Panc1 (cell line): Measurements from ENCODE around the gene PRKG1. TPM values are rescaled to one million over a fixed set of nuclear protein-coding genes. Genes with fewer than 3 reads are reported as not detected.

Experiments
- ATAC-seq: fragments of 200-7000 bp; cut with Tn5 transposase; 2 replicates; pipeline ENCODE4 v1.9.1; 2020; ENCODE audit warnings: mild to moderate bottlenecking, moderate library complexity
- BruUV-seq: library from RNA; stranded (reverse); fragments of 400-500 nt; replicated peaks from 2 replicates; lab custom pipeline; 2021; lab: Mats Ljungman, UMichigan
- CTCF ChIA-PET: fragments of 300-600 bp; sonication (Branson Sonifier 250); formaldehyde crosslinking; loops from one replicate; lab custom pipeline; 2022; ENCODE audit warnings: antibody characterized with exemption; lab: Charles Lee
- POLR2A ChIA-PET: fragments of 300-600 bp; sonication (Branson Sonifier 250); formaldehyde crosslinking; loops from one replicate; lab custom pipeline; 2022; ENCODE audit warnings: antibody characterized with exemption; lab: Charles Lee
- DNase-seq: peaks from one replicate; pipeline ENCODE4 v3.0.0-alpha.2; 2010; ENCODE audit warnings: low read depth, low spot score
- H3K27ac ChIP-seq: 2 replicates; pipeline ENCODE4 v1.5.1; 2011; ENCODE audit warnings: mild to moderate bottlenecking, low read length, inconsistent platforms
- H3K27me3 ChIP-seq: fragments of 200-500 bp; sonication (Bioruptor generic); 2 replicates; pipeline ENCODE4 v1.6.0; 2014; ENCODE audit warnings: low read length, inconsistent platforms; ENCODE audit not compliant: control insufficient read depth, insufficient read depth
- H3K36me3 ChIP-seq: fragments of 200-500 bp; sonication (Bioruptor generic); 2 replicates; pipeline ENCODE4 v1.5.1; 2014; ENCODE audit warnings: inconsistent platforms, mild to moderate bottlenecking, low read length, moderate library complexity; ENCODE audit not compliant: control insufficient read depth, insufficient read depth
- H3K4me1 ChIP-seq: 2 replicates; pipeline ENCODE4 v1.5.1; 2011; ENCODE audit warnings: inconsistent platforms, mild to moderate bottlenecking, low read length, moderate library complexity; ENCODE audit not compliant: control insufficient read depth, insufficient read depth
- H3K4me3 ChIP-seq, 2 experiments: 2 replicates each; pipeline ENCODE4 v1.5.1; 2011 to 2012; ENCODE audit warnings: low read depth in 2 of 2, low read length in 2 of 2, mild to moderate bottlenecking in 2 of 2, inconsistent platforms in 1 of 2, moderate library complexity in 1 of 2
- H3K9me3 ChIP-seq: fragments of 200-500 bp; sonication (Bioruptor generic); 2 replicates; pipeline ENCODE4 v1.5.1; 2014; ENCODE audit warnings: low read depth, mild to moderate bottlenecking, inconsistent platforms, low read length, moderate library complexity; ENCODE audit not compliant: control insufficient read depth, insufficient read depth
- POLR2AphosphoS5 ChIP-seq: IDR thresholded peaks from 2 replicates; pipeline ENCODE4 v1.6.1; 2012; ENCODE audit warnings: mild to moderate bottlenecking, low read depth, low read length, moderate library complexity
- SIN3A ChIP-seq: IDR thresholded peaks from 2 replicates; pipeline ENCODE4 v1.6.1; 2012; ENCODE audit warnings: low read depth, mild to moderate bottlenecking, low read length, moderate library complexity, borderline replicate concordance; ENCODE audit not compliant: insufficient read depth
- TCF7L2 ChIP-seq: IDR thresholded peaks from 2 replicates; pipeline ENCODE4 v1.6.1; 2011; ENCODE audit warnings: mild to moderate bottlenecking, low read depth, low read length, inconsistent platforms
- in situ Hi-C: cut with HindIII; loops from 2 replicates; pipeline ENCODE4 v1.10.0; 2016; ENCODE audit warnings: low sequenced_read_pairs, low pct_unique_long_range_greater_than_20kb
- intact Hi-C: fragments of 100-400 bp; cut with micrococcal nuclease; formaldehyde crosslinking; loops from one replicate; pipeline ENCODE4 v1.10.0; 2022; ENCODE audit not compliant: unreplicated experiment
- total RNA-seq: library from RNA; stranded (reverse); gene quantifications from one replicate; pipeline ENCODE4 v1.2.1, GENCODE V29; 2021; ENCODE audit not compliant: unreplicated experiment
- TF ChIP-seq, protein P1 (sequence below), 2 experiments: IDR thresholded peaks; 2 replicates each; pipeline ENCODE4 v1.6.1; 2011 to 2012; ENCODE audit warnings: low read depth in 2 of 2, control low read depth in 1 of 2, low read length in 1 of 2, mild to moderate bottlenecking in 1 of 2, moderate library complexity in 1 of 2; ENCODE audit not compliant: insufficient read depth in 1 of 2
- TF ChIP-seq, protein P2 (sequence below): fragments of 450-650 bp; IDR thresholded peaks from 2 replicates; pipeline ENCODE4 v1.5.1; 2017; ENCODE audit warnings: mild to moderate bottlenecking

Gene PRKG1
- total RNA-seq, 1 experiment from 2014 or later = 0.92 TPM

DNA sequence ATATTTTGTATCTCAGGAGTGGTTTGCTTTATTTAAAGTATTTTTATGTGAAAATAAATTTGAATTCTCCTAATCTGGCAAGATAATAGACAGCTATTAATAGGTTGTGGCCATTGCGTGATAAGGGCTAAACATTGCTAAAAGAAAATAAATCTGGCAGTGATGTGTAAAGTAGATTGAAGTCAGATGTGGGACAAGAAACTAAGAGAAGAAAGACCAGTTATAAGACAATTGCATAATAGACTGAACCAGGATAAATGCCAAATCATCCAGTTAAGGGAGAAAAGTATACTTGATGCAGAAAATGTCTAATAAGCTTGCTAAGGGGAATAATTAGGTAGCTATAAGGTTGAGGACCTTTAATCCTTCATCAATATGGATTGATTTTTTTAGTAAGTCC, 822.6 kb downstream of the PRKG1 start:
- Histone ChIP-seq H3K4me3 (no peak overlapping the region), H3K36me3 (no peaks in the 10 kb centered on the region), H3K4me1 (no peaks in the 10 kb centered on the region), H3K9me3 (no peaks in the 10 kb centered on the region), H3K27me3 (no peaks in the 10 kb centered on the region), H3K27ac (no peak overlapping the region)
- intact Hi-C loops (no loop called here), in situ Hi-C loops (no loop called here)
- BruUV-seq = no TSS peak
- ChIA-PET CTCF (no interaction called here), POLR2A (no interaction called here)
- no peak for TF ChIP-seq TCF7L2
- TF ChIP-seq, protein P1, sequence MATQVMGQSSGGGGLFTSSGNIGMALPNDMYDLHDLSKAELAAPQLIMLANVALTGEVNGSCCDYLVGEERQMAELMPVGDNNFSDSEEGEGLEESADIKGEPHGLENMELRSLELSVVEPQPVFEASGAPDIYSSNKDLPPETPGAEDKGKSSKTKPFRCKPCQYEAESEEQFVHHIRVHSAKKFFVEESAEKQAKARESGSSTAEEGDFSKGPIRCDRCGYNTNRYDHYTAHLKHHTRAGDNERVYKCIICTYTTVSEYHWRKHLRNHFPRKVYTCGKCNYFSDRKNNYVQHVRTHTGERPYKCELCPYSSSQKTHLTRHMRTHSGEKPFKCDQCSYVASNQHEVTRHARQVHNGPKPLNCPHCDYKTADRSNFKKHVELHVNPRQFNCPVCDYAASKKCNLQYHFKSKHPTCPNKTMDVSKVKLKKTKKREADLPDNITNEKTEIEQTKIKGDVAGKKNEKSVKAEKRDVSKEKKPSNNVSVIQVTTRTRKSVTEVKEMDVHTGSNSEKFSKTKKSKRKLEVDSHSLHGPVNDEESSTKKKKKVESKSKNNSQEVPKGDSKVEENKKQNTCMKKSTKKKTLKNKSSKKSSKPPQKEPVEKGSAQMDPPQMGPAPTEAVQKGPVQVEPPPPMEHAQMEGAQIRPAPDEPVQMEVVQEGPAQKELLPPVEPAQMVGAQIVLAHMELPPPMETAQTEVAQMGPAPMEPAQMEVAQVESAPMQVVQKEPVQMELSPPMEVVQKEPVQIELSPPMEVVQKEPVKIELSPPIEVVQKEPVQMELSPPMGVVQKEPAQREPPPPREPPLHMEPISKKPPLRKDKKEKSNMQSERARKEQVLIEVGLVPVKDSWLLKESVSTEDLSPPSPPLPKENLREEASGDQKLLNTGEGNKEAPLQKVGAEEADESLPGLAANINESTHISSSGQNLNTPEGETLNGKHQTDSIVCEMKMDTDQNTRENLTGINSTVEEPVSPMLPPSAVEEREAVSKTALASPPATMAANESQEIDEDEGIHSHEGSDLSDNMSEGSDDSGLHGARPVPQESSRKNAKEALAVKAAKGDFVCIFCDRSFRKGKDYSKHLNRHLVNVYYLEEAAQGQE (IDR thresholded peaks at IDR 0.05; ENCODE audit: insufficient read depth in 1 of 2, low read depth in 2 of 2, low read length in 1 of 2) = no peak
- TF ChIP-seq, protein P2, sequence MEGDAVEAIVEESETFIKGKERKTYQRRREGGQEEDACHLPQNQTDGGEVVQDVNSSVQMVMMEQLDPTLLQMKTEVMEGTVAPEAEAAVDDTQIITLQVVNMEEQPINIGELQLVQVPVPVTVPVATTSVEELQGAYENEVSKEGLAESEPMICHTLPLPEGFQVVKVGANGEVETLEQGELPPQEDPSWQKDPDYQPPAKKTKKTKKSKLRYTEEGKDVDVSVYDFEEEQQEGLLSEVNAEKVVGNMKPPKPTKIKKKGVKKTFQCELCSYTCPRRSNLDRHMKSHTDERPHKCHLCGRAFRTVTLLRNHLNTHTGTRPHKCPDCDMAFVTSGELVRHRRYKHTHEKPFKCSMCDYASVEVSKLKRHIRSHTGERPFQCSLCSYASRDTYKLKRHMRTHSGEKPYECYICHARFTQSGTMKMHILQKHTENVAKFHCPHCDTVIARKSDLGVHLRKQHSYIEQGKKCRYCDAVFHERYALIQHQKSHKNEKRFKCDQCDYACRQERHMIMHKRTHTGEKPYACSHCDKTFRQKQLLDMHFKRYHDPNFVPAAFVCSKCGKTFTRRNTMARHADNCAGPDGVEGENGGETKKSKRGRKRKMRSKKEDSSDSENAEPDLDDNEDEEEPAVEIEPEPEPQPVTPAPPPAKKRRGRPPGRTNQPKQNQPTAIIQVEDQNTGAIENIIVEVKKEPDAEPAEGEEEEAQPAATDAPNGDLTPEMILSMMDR = no peak
- no peak for TF ChIP-seq POLR2AphosphoS5
- DNase-seq (no peak), ATAC-seq (no peak)

DNA sequence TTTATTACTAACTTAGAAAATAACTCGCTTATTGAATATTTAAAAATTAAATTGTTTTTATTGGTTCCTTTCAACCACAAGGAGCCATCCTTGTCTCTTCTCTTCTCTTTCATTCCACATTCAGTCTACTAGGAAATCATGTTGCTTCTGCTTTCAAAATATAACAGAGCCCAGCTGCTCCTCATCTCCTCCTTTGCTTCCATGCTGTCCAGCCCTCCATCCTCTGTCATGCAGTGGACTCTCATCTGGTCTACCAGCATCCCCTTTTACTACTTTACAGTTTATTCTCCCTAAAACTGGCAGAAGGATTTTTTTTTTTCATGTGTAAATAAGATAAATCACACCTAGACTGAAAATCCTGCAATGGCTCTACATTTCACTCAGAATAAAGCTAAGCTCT, 823.3 kb downstream of the PRKG1 start:
- no peak for DNase-seq
- ATAC-seq = no peak
- Histone ChIP-seq H3K9me3 (no peaks in the 10 kb centered on the region), H3K4me3 (no peak overlapping the region), H3K36me3 (no peaks in the 10 kb centered on the region), H3K4me1 (no peaks in the 10 kb centered on the region), H3K27ac (no peak overlapping the region), H3K27me3 (no peaks in the 10 kb centered on the region)
- ChIA-PET CTCF (no interaction called here), POLR2A (no interaction called here)
- in situ Hi-C loops = no loop called here
- BruUV-seq = no TSS peak
- intact Hi-C loops = no loop called here
- TF ChIP-seq TCF7L2 (no peak), SIN3A (no peak), POLR2AphosphoS5 (no peak)
- TF ChIP-seq, protein P2 = no peak
- TF ChIP-seq, protein P1 (IDR thresholded peaks at IDR 0.05; ENCODE audit: insufficient read depth in 1 of 2, low read depth in 2 of 2, low read length in 1 of 2) = no peak
